Measurements from ENCODE around the gene RNU6-1. TPM values are rescaled to one million over a fixed set of nuclear protein-coding genes. Genes with fewer than 3 reads are reported as not detected.

Gene RNU6-1
- polyA plus RNA-seq, 1 of the 3 experiments (the other 2 are of a cell fraction): not detected

DNA sequence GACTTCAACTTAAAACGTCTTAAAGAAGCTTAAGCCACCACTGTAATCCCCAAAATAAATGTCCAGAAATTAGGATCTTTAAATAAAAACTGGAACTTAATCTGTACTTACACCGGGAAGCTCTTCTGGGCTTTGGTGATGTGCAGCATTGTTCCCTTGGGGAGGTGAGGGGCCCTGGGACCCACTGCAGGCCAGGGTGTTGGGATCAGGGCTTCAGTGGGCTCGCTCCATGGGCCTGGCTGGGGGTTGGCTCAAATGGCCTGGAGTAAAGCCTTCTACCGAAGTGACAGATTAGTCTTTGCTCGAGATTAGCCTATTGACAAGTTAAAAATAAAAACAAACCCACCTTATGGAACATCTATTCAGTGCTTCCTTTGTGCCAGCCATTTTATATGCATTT lies 6.1 kb upstream of the RNU6-1 start:
- Histone ChIP-seq H3K4me2 (no peak overlapping the region), H4K20me1 (ENCODE audit: insufficient read depth) (no peaks in the 10 kb centered on the region), H3K36me3 (replicated peaks in 1 of 2; ENCODE audit: control insufficient read depth in 1 of 2, insufficient read depth in 2 of 2, low read length in 1 of 2) (no peaks in the 10 kb centered on the region), H3K4me1 (ENCODE audit: control insufficient read depth in 1 of 2, insufficient read depth in 2 of 2, low read depth in 1 of 2, low read length in 1 of 2) (peaks cover 0 to 9% of the 10 kb centered on the region in 2 experiments; a peak in 1 of 4 replicates), H3K9ac (no peak overlapping the region), H3K9me2 (no peaks in the 10 kb centered on the region), H3F3A (replicated peaks; ENCODE audit: insufficient read depth) (no peaks in the 10 kb centered on the region), H3K27ac (ENCODE audit: low read depth in 2 of 2, low read length in 1 of 2) (no peak overlapping the region), H2AFZ (ENCODE audit: low read depth) (no peak overlapping the region), H3K4me3 (ENCODE audit: low read depth in 2 of 2, low read length in 1 of 2) (no peak overlapping the region), H3K27me3 (ENCODE audit: insufficient read depth) (no peaks in the 10 kb centered on the region), H3K79me2 (ENCODE audit: insufficient read depth) (no peaks in the 10 kb centered on the region), H3K9me3 (no peaks in the 10 kb centered on the region)
- DNase-seq: no peak
- TF ChIP-seq NRF1 (IDR thresholded peaks at IDR 0.05; ENCODE audit: low read depth, low read length) (no peak), EZH2phosphoT487 (IDR thresholded peaks at IDR 0.05; ENCODE audit: borderline replicate concordance, low read depth) (no peak), TAF1 (IDR thresholded peaks at IDR 0.05; ENCODE audit: borderline replicate concordance, low read depth, low read length) (no peak), POLR2AphosphoS5 (IDR thresholded peaks at IDR 0.05; ENCODE audit: low read depth, low read length) (no peak)
- WGBS (ENCODE audit: low lambda C conversion rate): 80% methylated on average over 5 of the region's 5 CpGs
- POLR2A ChIA-PET: no interaction called here
- CTCF ChIA-PET: interaction anchor here (0.7 to 1.6 kb wide), 3 partner anchors 10 to 483 kb away, joined by 3 to 10 read pairs (median 4); no protein-coding TSS in a partner anchor

DNA sequence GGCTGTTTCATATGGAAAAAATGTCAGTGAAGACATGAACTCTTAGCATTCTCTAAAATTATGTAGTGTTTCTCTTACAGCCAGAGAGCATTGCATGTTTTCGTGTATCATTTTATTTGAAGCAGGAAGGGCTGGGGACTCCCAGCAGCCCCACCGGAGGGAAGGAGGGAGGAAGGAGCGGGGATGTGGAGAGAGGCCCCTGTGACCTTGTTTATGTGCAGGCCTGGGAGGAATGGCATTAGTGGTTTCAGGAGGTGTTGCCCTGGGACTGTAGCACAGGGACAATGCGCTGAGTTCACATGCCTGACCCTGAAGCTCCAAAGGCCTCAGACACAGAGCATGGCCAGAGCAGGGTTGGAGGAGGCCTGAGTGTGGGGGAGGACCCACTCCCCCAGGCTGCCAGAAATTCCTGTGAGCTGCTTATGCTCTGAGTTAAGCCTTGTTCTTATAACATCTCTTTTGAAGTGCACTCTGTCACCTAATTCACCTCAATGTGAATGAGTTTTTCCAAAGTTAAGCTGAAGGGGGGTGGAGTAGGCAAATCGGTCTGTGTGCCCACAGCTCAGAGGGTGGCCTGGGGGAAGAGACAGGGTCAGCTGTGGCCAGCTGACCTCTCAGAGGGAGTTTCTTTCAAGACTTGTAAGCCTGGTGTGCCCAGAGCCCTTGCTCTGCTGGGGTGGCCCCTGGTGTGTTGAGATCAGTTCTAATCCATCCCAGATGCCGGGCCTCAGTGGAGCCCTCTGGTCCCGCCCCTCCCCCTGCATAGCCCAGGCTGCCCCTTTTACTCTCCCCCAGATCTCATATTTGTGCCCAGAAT lies 3.9 kb upstream of the RNU6-1 start:
- no peak overlapping the region for H3K4me2 ChIP-seq
- H3K4me1 ChIP-seq (ENCODE audit: control insufficient read depth in 1 of 2, insufficient read depth in 2 of 2, low read depth in 1 of 2, low read length in 1 of 2): peaks cover 0 to 12% of the 10 kb centered on the region in 2 experiments; a peak in 2 of 4 replicates
- H3K79me2 ChIP-seq (ENCODE audit: insufficient read depth): no peaks in the 10 kb centered on the region
- H2AFZ ChIP-seq (ENCODE audit: low read depth): no peak overlapping the region
- H3K9ac ChIP-seq: no peak overlapping the region
- POLR2A ChIA-PET: no interaction called here
- peaks cover 8% of the 10 kb centered on the region for H3F3A ChIP-seq (replicated peaks; ENCODE audit: insufficient read depth)
- CTCF ChIA-PET: interaction anchor here (1.4 kb wide), 1 partner anchor 20 kb away, joined by 5 read pairs; no protein-coding TSS in a partner anchor
- 93% methylated on average over 5 of the region's 7 CpGs for WGBS (ENCODE audit: low lambda C conversion rate)
- DNase-seq: no peak
- no peaks in the 10 kb centered on the region for H3K36me3 ChIP-seq (replicated peaks in 1 of 2; ENCODE audit: control insufficient read depth in 1 of 2, insufficient read depth in 2 of 2, low read length in 1 of 2)
- H3K4me3 ChIP-seq (ENCODE audit: low read depth in 2 of 2, low read length in 1 of 2): no peak overlapping the region
- H4K20me1 ChIP-seq (ENCODE audit: insufficient read depth): no peaks in the 10 kb centered on the region
- no peaks in the 10 kb centered on the region for H3K9me3 ChIP-seq
- H3K27me3 ChIP-seq (ENCODE audit: insufficient read depth): no peaks in the 10 kb centered on the region
- no peaks in the 10 kb centered on the region for H3K9me2 ChIP-seq
- no peak overlapping the region for H3K27ac ChIP-seq (ENCODE audit: low read depth in 2 of 2, low read length in 1 of 2)
- TF ChIP-seq EP300 (IDR thresholded peaks at IDR 0.05; ENCODE audit: borderline replicate concordance in 1 of 2, low read depth in 1 of 2, low read length in 1 of 2): no peak
- TF ChIP-seq FOXJ3 (CRISPR knock-in tag; IDR thresholded peaks at IDR 0.05): no peak
- TF ChIP-seq, protein P1, sequence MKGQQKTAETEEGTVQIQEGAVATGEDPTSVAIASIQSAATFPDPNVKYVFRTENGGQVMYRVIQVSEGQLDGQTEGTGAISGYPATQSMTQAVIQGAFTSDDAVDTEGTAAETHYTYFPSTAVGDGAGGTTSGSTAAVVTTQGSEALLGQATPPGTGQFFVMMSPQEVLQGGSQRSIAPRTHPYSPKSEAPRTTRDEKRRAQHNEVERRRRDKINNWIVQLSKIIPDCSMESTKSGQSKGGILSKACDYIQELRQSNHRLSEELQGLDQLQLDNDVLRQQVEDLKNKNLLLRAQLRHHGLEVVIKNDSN (IDR thresholded peaks at IDR 0.05; ENCODE audit: borderline replicate concordance, low read depth): no peak
- TF ChIP-seq, protein P2, sequence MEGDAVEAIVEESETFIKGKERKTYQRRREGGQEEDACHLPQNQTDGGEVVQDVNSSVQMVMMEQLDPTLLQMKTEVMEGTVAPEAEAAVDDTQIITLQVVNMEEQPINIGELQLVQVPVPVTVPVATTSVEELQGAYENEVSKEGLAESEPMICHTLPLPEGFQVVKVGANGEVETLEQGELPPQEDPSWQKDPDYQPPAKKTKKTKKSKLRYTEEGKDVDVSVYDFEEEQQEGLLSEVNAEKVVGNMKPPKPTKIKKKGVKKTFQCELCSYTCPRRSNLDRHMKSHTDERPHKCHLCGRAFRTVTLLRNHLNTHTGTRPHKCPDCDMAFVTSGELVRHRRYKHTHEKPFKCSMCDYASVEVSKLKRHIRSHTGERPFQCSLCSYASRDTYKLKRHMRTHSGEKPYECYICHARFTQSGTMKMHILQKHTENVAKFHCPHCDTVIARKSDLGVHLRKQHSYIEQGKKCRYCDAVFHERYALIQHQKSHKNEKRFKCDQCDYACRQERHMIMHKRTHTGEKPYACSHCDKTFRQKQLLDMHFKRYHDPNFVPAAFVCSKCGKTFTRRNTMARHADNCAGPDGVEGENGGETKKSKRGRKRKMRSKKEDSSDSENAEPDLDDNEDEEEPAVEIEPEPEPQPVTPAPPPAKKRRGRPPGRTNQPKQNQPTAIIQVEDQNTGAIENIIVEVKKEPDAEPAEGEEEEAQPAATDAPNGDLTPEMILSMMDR (IDR thresholded peaks at IDR 0.05): no peak
- TF ChIP-seq, protein P3, sequence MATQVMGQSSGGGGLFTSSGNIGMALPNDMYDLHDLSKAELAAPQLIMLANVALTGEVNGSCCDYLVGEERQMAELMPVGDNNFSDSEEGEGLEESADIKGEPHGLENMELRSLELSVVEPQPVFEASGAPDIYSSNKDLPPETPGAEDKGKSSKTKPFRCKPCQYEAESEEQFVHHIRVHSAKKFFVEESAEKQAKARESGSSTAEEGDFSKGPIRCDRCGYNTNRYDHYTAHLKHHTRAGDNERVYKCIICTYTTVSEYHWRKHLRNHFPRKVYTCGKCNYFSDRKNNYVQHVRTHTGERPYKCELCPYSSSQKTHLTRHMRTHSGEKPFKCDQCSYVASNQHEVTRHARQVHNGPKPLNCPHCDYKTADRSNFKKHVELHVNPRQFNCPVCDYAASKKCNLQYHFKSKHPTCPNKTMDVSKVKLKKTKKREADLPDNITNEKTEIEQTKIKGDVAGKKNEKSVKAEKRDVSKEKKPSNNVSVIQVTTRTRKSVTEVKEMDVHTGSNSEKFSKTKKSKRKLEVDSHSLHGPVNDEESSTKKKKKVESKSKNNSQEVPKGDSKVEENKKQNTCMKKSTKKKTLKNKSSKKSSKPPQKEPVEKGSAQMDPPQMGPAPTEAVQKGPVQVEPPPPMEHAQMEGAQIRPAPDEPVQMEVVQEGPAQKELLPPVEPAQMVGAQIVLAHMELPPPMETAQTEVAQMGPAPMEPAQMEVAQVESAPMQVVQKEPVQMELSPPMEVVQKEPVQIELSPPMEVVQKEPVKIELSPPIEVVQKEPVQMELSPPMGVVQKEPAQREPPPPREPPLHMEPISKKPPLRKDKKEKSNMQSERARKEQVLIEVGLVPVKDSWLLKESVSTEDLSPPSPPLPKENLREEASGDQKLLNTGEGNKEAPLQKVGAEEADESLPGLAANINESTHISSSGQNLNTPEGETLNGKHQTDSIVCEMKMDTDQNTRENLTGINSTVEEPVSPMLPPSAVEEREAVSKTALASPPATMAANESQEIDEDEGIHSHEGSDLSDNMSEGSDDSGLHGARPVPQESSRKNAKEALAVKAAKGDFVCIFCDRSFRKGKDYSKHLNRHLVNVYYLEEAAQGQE (IDR thresholded peaks at IDR 0.05; ENCODE audit: low read depth, low read length): no peak
- no peak for TF ChIP-seq MEF2A (IDR thresholded peaks at IDR 0.05; ENCODE audit: borderline replicate concordance, low read depth)
- no peak for TF ChIP-seq CHD2 (IDR thresholded peaks at IDR 0.05; ENCODE audit: low read length, partially characterized antibody)
- TF ChIP-seq TCF12 (IDR thresholded peaks at IDR 0.05): no peak
- TF ChIP-seq RXRA (IDR thresholded peaks at IDR 0.05; ENCODE audit: borderline replicate concordance, low read depth): no peak
- TF ChIP-seq, protein P4, sequence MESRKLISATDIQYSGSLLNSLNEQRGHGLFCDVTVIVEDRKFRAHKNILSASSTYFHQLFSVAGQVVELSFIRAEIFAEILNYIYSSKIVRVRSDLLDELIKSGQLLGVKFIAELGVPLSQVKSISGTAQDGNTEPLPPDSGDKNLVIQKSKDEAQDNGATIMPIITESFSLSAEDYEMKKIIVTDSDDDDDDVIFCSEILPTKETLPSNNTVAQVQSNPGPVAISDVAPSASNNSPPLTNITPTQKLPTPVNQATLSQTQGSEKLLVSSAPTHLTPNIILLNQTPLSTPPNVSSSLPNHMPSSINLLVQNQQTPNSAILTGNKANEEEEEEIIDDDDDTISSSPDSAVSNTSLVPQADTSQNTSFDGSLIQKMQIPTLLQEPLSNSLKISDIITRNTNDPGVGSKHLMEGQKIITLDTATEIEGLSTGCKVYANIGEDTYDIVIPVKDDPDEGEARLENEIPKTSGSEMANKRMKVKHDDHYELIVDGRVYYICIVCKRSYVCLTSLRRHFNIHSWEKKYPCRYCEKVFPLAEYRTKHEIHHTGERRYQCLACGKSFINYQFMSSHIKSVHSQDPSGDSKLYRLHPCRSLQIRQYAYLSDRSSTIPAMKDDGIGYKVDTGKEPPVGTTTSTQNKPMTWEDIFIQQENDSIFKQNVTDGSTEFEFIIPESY (IDR thresholded peaks at IDR 0.05; ENCODE audit: borderline replicate concordance, low read depth): no peak
- no peak for TF ChIP-seq TEAD4 (IDR thresholded peaks at IDR 0.05; ENCODE audit: borderline replicate concordance, insufficient read depth)
- no peak for TF ChIP-seq SIN3A (IDR thresholded peaks at IDR 0.05; ENCODE audit: borderline replicate concordance, low read depth, low read length)
- no peak for TF ChIP-seq EZH2phosphoT487 (IDR thresholded peaks at IDR 0.05; ENCODE audit: borderline replicate concordance, low read depth)
- TF ChIP-seq FOXM1 (IDR thresholded peaks at IDR 0.05; ENCODE audit: low read depth): no peak
- TF ChIP-seq RFX5 (IDR thresholded peaks at IDR 0.05; ENCODE audit: low read length): no peak

Measured in SK-N-SH (cell line).